Loucy (cell line): Measurements from ENCODE around the gene TMEM131.
A peak's percentile ranks its signal among the peaks of the same experiment; 100 is the strongest.
"Not testable (repeated sequence)": the region's sequence is repeated elsewhere in the genome, so short reads cannot be mapped to it uniquely, and the experiment has no call there.

ENCODE experiments used
- H2AFZ ChIP-seq: fragments of 200-600 bp; sonication (generic); 2 replicates; pipeline ENCODE4 v1.6.0; 2016; ENCODE audit warnings: antibody characterized with exemption, mild to moderate bottlenecking, low read length, moderate library complexity
- H3F3A ChIP-seq: fragments of 200-600 bp; 2 replicates; pipeline ENCODE4 v1.6.0; 2016; ENCODE audit warnings: antibody characterized with exemption, low read depth, mild to moderate bottlenecking
- H3K27me3 ChIP-seq: fragments of 200-600 bp; sonication (generic); 2 replicates; pipeline ENCODE4 v1.6.1; 2014; ENCODE audit warnings: low read length, mild to moderate bottlenecking; ENCODE audit not compliant: insufficient read depth, poor library complexity, severe bottlenecking
- H3K36me3 ChIP-seq: fragments of 200-600 bp; sonication (generic); 2 replicates; pipeline ENCODE4 v1.6.1; 2016; ENCODE audit warnings: low read length; ENCODE audit not compliant: insufficient read depth
- H3K4me1 ChIP-seq: fragments of 200-600 bp; sonication (generic); 2 replicates; pipeline ENCODE4 v1.5.1; 2014; ENCODE audit warnings: low read length, mild to moderate bottlenecking; ENCODE audit not compliant: insufficient read depth, poor library complexity, severe bottlenecking
- H3K4me2 ChIP-seq: fragments of 200-600 bp; sonication (generic); 2 replicates; pipeline ENCODE4 v1.6.0; 2014; ENCODE audit warnings: antibody characterized with exemption, low read length, low read depth, mild to moderate bottlenecking; ENCODE audit not compliant: poor library complexity, severe bottlenecking
- H3K4me3 ChIP-seq: fragments of 200-600 bp; sonication (generic); 2 replicates; pipeline ENCODE4 v1.5.1; 2014; ENCODE audit warnings: low read length, mild to moderate bottlenecking, mixed read lengths; ENCODE audit not compliant: poor library complexity, severe bottlenecking
- H3K79me2 ChIP-seq: fragments of 200-600 bp; sonication (generic); 2 replicates; pipeline ENCODE4 v1.6.1; 2014; ENCODE audit warnings: low read length; ENCODE audit not compliant: insufficient read depth
- H3K9ac ChIP-seq: fragments of 200-600 bp; sonication (generic); 2 replicates; pipeline ENCODE4 v1.6.0; 2014; ENCODE audit warnings: mild to moderate bottlenecking, low read depth, low read length, moderate library complexity; ENCODE audit not compliant: poor library complexity, severe bottlenecking
- H3K9me2 ChIP-seq: fragments of 200-600 bp; sonication (generic); replicated peaks from 2 replicates; pipeline ENCODE4 v1.6.1; 2016; ENCODE audit warnings: low read depth, low read length, mixed read lengths
- H3K9me3 ChIP-seq: fragments of 200-600 bp; sonication (generic); 2 replicates; pipeline ENCODE4 v1.6.1; 2014; ENCODE audit warnings: mild to moderate bottlenecking, antibody characterized with exemption, low read length, low read depth; ENCODE audit not compliant: insufficient read depth
- H4K20me1 ChIP-seq: fragments of 200-600 bp; sonication (generic); 2 replicates; pipeline ENCODE4 v1.6.0; 2014; ENCODE audit warnings: antibody characterized with exemption, low read length, mild to moderate bottlenecking; ENCODE audit not compliant: insufficient read depth, poor library complexity, severe bottlenecking
- CTCF ChIP-seq: fragments of 200-600 bp; sonication (generic); conservative IDR thresholded peaks from 2 replicates; pipeline ENCODE4 v1.5.1; 2014; ENCODE audit warnings: mild to moderate bottlenecking, antibody characterized with exemption, low read length
- EZH2phosphoT487 ChIP-seq: fragments of 200-600 bp; IDR thresholded peaks from 2 replicates; pipeline ENCODE4 v1.6.1; 2018; ENCODE audit warnings: antibody characterized with exemption, mild to moderate bottlenecking, moderate library complexity, borderline replicate concordance

Gene TMEM131

DNA sequence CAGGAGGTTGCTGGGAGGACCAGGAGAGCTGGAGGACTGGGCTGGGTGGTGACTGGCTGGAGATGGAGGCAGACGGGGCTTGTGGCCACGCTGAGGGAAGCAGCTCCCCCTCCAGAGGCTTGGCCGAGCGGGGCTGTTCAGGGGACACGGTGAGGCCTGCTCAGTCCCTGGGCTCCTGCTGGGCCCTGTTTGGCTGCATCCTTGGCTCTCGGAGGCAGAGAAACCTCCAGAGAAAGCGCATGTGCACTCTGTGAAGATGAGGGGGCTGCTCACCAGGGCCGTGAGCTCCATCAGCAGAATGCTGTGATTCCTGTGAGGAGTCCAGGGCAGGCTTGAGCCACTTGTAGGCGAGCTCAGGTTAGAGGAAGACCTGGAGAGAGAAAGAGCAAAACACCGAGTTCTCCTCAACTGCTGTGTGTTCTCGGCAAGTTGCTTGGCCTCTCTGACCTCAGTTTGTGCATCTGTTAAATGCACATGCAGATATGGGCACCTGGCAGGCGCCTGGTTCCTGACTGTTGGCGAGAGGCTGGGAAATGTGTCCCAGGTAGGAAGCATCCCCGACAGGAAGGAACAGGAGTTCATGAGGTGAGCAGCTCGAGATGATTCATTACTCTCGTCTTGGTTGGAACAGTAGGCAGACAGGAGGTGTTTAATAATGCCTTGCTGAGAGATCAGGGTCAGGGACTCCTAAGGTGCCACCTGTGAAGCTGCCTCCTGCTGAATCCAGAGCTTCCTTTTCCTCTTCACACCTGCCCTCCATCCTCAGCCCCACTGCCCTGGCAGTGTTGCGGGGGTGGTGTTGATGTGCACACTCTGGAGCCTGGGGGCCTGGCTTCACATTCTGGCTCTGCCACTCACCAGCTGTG lies 281.4 kb downstream of the TMEM131 start:
- TF ChIP-seq CTCF = no peak
- Histone ChIP-seq H3K4me2 (peak overlapping the region; percentile 92), H3K9ac (peak overlapping the region; percentile 99)

DNA sequence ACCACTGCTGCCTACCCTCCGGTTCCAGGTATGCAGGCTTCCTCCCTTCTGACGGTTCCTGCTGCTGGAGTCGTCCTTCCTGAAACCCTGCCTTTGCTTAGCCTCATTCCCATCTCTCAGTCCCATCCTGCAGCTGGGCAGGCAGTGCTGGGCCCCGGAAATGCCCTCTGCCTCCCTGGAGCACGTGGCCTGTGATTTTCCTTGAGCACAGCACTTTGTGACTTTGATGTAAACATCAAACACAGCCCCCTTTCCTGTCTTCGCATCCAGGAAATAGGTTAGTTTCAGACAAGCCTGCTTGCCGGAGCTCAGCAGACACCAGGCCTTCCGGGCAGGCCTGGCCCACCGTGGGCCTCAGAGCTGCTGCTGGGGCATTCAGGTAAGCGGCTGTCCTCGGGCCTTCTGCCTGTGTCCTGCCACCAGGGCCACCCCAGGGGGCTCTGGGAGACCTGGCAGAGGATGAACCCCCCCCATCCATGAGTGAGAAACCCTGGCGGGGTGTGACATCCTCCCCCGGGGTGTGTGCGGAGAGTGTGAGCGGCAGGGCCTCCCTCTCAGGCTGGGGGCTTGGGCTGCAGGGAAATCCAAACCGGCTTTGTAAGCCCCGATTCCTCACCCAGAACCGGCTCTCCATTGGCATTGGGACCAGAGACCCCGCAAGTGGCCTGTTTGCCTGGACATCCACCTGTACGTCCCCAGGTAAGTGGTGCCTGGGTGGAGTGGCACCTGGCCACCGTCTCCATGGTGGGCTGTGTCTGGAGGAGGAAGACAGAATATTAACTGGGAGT lies 282.3 kb downstream of the TMEM131 start, which contains the start of gene ZAP70:
Gene ZAP70, plus strand, starts transcription at position 281 of the 788 bp plus-strand sequence. CDS start 10,461 bp downstream, outside the sequence.
- Histone ChIP-seq H4K20me1 (peaks cover 11% of the 10 kb centered on the region), H3K9me3 (no peaks in the 10 kb centered on the region), H3K27me3 (peaks cover 5% of the 10 kb centered on the region), H3K4me2 (peak within 1 kb of the TSS; percentile 92), H3K4me1 (peaks cover 68% of the 10 kb centered on the region), H2AFZ (peak within 1 kb of the TSS; percentile 10; the same call in 1 of the 2 replicates), H3K4me3 (peak within 1 kb of the TSS; percentile 95), H3K9me2 (no peaks in the 10 kb centered on the region), H3F3A (no peaks in the 10 kb centered on the region), H3K9ac (peak within 1 kb of the TSS; percentile 99), H3K79me2 (peaks cover 76% of the 10 kb centered on the region), H3K36me3 (no peaks in the 10 kb centered on the region)
- TF ChIP-seq EZH2phosphoT487 (no peak), CTCF (no peak)

More for the DNA sequence above, 281.4 kb downstream of the TMEM131 start:
- H3K9me3 ChIP-seq = no peaks in the 10 kb centered on the region
- H3K36me3 ChIP-seq = no peaks in the 10 kb centered on the region
- H3K79me2 ChIP-seq = peaks cover 82% of the 10 kb centered on the region
- H3K4me1 ChIP-seq = peaks cover 70% of the 10 kb centered on the region
- no peak overlapping the region for H2AFZ ChIP-seq
- H3F3A ChIP-seq = peaks cover 4% of the 10 kb centered on the region; the same call in 1 of the 2 replicates
- H3K27me3 ChIP-seq = peaks cover 5% of the 10 kb centered on the region
- peaks cover 11% of the 10 kb centered on the region for H4K20me1 ChIP-seq
- H3K4me3 ChIP-seq = peak overlapping the region; percentile 95
- H3K9me2 ChIP-seq = no peaks in the 10 kb centered on the region

GRCh38 chr2:97712693-97713295 lies 283.0 kb downstream of the TMEM131 start:
- no peak for TF ChIP-seq CTCF
- TF ChIP-seq EZH2phosphoT487 = no peak
- Histone ChIP-seq H3K9me3 (no peaks in the 10 kb centered on the region), H3K4me3 (peak overlapping the region; percentile 95), H3K9ac (peak overlapping the region; percentile 99), H4K20me1 (peaks cover 11% of the 10 kb centered on the region), H3K36me3 (no peaks in the 10 kb centered on the region), H3F3A (no peaks in the 10 kb centered on the region), H3K4me2 (peak overlapping the region; percentile 92), H3K27me3 (peaks cover 5% of the 10 kb centered on the region), H3K9me2 (no peaks in the 10 kb centered on the region), H3K79me2 (peaks cover 70% of the 10 kb centered on the region), H3K4me1 (peaks cover 68% of the 10 kb centered on the region), H2AFZ (peak overlapping the region; percentile 10; the same call in 1 of the 2 replicates)

DNA sequence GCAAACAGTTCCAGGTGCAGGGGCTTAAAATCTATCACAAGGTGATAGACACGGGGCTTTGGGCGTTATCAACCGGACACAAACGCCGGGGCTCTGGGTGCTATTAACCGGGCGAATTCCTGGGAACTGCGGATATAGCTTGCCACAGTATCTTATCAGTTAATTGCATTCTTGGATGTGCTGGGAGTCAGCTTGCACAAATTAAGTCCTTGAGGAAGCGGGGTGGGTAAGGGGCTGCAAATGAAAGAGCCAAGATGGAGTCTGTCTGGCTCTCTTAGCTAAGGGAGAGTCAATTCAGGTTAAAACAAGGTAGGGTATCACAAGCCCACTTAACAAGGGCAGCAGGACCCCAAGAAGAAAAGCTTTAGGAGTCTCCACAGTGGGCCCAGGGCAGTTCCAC lies 283.6 kb downstream of the TMEM131 start:
- H3K27me3 ChIP-seq, H2AFZ ChIP-seq, H3K9me2 ChIP-seq, H3F3A ChIP-seq, H3K36me3 ChIP-seq, H3K9me3 ChIP-seq: not testable (repeated sequence)
- H3K4me2 ChIP-seq = peak overlapping the region; percentile 92
- peak overlapping the region; percentile 99 for H3K9ac ChIP-seq
- H3K4me1 ChIP-seq = peaks cover 64% of the 10 kb centered on the region
- peak overlapping the region; percentile 95 for H3K4me3 ChIP-seq
- H3K79me2 ChIP-seq = peaks cover 64% of the 10 kb centered on the region
- H4K20me1 ChIP-seq = peaks cover 11% of the 10 kb centered on the region
